Measurements from ENCODE around the gene INCA1. TPM values are rescaled to one million over a fixed set of nuclear protein-coding genes. Genes with fewer than 3 reads are reported as not detected.

INCA1 gene
- total and polyA plus RNA-seq, 3 donors from 2014 or later = 32.6 to 64.4 (median 53.0) TPM

- DNase-seq = no peak
- 90 to 97% methylated on average over 6 of the region's 6 CpGs for WGBS, 2 donors
- H3K27ac ChIP-seq = no peak overlapping the region
- intact Hi-C loops (cut with DNase I; ENCODE audit: low total_unique reads) = no loop called here
- TF ChIP-seq CTCF (IDR thresholded peaks at IDR 0.05) (no peak), POLR2A (IDR thresholded peaks at IDR 0.05) (no peak)
- H3K36me3 ChIP-seq (ENCODE audit: low read depth, missing control alignments) = no peaks in the 10 kb centered on the region
- no peaks in the 10 kb centered on the region for H3K27me3 ChIP-seq
- no peaks in the 10 kb centered on the region for H3K4me1 ChIP-seq
- H3K4me3 ChIP-seq = no peak overlapping the region
- no peaks in the 10 kb centered on the region for H3K9me3 ChIP-seq
These were observed 30.0 kb upstream of the INCA1 start for GRCh38 chr17:5027299-5027698.

GRCh38 chr17:5024604-5025003 is 27.3 kb upstream of the INCA1 start:
- TF ChIP-seq CTCF (IDR thresholded peaks at IDR 0.05) = no peak
- TF ChIP-seq POLR2A (IDR thresholded peaks at IDR 0.05) = no peak
- Histone ChIP-seq H3K4me3 (no peak overlapping the region), H3K9me3 (no peaks in the 10 kb centered on the region), H3K27ac (no peak overlapping the region), H3K36me3 (ENCODE audit: low read depth, missing control alignments) (no peaks in the 10 kb centered on the region), H3K27me3 (no peaks in the 10 kb centered on the region), H3K4me1 (no peaks in the 10 kb centered on the region)
- intact Hi-C loops (cut with DNase I; ENCODE audit: low total_unique reads) = no loop called here
- DNase-seq = no peak
- WGBS, 2 donors = 94 to 97% methylated on average over 4 of the region's 4 CpGs

- no peaks in the 10 kb centered on the region for H3K36me3 ChIP-seq (ENCODE audit: low read depth, missing control alignments)
- H3K9me3 ChIP-seq = no peaks in the 10 kb centered on the region
- no peaks in the 10 kb centered on the region for H3K4me1 ChIP-seq
- 89 to 92% methylated on average over 25 to 29 of the region's 29 CpGs for WGBS, 2 donors
- H3K27me3 ChIP-seq = no peaks in the 10 kb centered on the region
- no peak overlapping the region for H3K4me3 ChIP-seq
- no peak for TF ChIP-seq POLR2A (IDR thresholded peaks at IDR 0.05)
- no peak for DNase-seq
- H3K27ac ChIP-seq = no peak overlapping the region
- intact Hi-C loops (cut with DNase I; ENCODE audit: low total_unique reads) = no loop called here
These were observed 26.3 kb upstream of the INCA1 start for GRCh38 chr17:5023588-5024147.

- Histone ChIP-seq H3K4me1 (no peaks in the 10 kb centered on the region), H3K27ac (no peak overlapping the region), H3K27me3 (no peaks in the 10 kb centered on the region), H3K4me3 (no peak overlapping the region), H3K9me3 (no peaks in the 10 kb centered on the region), H3K36me3 (ENCODE audit: low read depth, missing control alignments) (no peaks in the 10 kb centered on the region)
- 96% methylated on average over 30 of the region's 30 CpGs; no CpG with 5 or more reads in 1 of the 2 donors for WGBS, 2 donors
- DNase-seq = no peak
- TF ChIP-seq POLR2A (IDR thresholded peaks at IDR 0.05) = no peak
- no peak for TF ChIP-seq CTCF (IDR thresholded peaks at IDR 0.05)
- intact Hi-C loops (cut with DNase I; ENCODE audit: low total_unique reads) = no loop called here
These were observed 24.9 kb upstream of the INCA1 start for GRCh38 chr17:5022171-5022711.

DNA sequence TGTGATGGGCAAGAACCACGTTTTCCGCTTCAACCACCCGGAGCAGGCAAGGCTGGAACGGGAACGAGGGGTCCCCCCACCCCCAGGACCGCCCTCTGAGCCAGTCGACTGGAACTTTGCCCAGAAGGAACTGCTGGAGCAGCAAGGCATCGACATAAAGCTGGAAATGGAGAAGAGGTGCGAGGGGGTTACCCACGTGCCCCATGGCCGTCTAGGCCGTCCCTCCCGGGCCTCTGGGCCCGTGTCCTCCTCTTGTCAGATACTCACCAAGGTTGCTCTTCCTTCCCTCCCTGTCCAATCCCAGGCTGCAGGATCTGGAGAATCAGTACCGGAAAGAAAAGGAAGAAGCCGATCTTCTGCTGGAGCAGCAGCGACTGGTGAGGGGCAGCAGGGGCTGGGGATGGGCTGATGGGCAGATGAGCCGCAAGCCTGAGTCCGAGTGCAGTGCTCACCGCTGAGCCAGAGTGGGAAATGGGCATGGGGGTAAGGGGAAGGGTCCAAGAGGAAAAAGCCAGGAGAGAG is 23.2 kb upstream of the INCA1 start:
- intact Hi-C loops (cut with DNase I; ENCODE audit: low total_unique reads) = no loop called here
- no peaks in the 10 kb centered on the region for H3K4me1 ChIP-seq
- WGBS, 2 donors = 85 to 90% methylated on average over 12 to 20 of the region's 20 CpGs
- H3K27me3 ChIP-seq = no peaks in the 10 kb centered on the region
- H3K36me3 ChIP-seq (ENCODE audit: low read depth, missing control alignments) = no peaks in the 10 kb centered on the region
- H3K9me3 ChIP-seq = no peaks in the 10 kb centered on the region
- no peak overlapping the region for H3K27ac ChIP-seq
- H3K4me3 ChIP-seq = no peak overlapping the region
- DNase-seq = no peak
- TF ChIP-seq CTCF (IDR thresholded peaks at IDR 0.05) (no peak), POLR2A (IDR thresholded peaks at IDR 0.05) (no peak)

Measured in testis (tissue), 3 donors.